Stimulated activated CD8-positive, alpha-beta memory T cell treated with anti-CD3 and anti-CD28 coated beads, Interleukin-7, amount 100 ng/mL, for 48 hours (primary cell): ENCODE data around the gene FOXO3.

ENCODE experiments used
- DNase-seq, 2 donors: peaks; one replicate each; pipeline ENCODE4 v3.0.0-alpha.2; 2020; ENCODE audit warnings: low read depth in 1 of 2; ENCODE audit errors: extremely low read depth in 1 of 2

Gene FOXO3

GRCh38 chr6:108574457-108575141 is 13.9 kb downstream of the FOXO3 start:
- DNase-seq = no peak

GRCh38 chr6:108575905-108576494 is 15.3 kb downstream of the FOXO3 start:
- no peak for DNase-seq

- no peak for DNase-seq
Observed at GRCh38 chr6:108576709-108577108, 16.0 kb downstream of the FOXO3 start.

- DNase-seq = no peak
Observed at GRCh38 chr6:108578166-108578565, 17.4 kb downstream of the FOXO3 start.

GRCh38 chr6:108578595-108579327 is 18.0 kb downstream of the FOXO3 start:
- DNase-seq = no peak

- no peak for DNase-seq
Observed at GRCh38 chr6:108579328-108579721, 18.6 kb downstream of the FOXO3 start.

GRCh38 chr6:108580646-108581045 is 19.9 kb downstream of the FOXO3 start:
- DNase-seq = no peak

- DNase-seq = no peak
Observed at GRCh38 chr6:108581237-108581931, 20.7 kb downstream of the FOXO3 start.

GRCh38 chr6:108581932-108582475 is 21.3 kb downstream of the FOXO3 start:
- no peak for DNase-seq

- no peak for DNase-seq
Observed at GRCh38 chr6:108582618-108583017, 21.9 kb downstream of the FOXO3 start.

- no peak for DNase-seq
Observed at GRCh38 chr6:108584323-108584722, 23.6 kb downstream of the FOXO3 start.

- no peak for DNase-seq
Observed at GRCh38 chr6:108585359-108585758, 24.6 kb downstream of the FOXO3 start.

- DNase-seq = no peak
Observed at GRCh38 chr6:108585921-108586536, 25.3 kb downstream of the FOXO3 start.

- no peak for DNase-seq
Observed at GRCh38 chr6:108587258-108588059, 26.7 kb downstream of the FOXO3 start.

- DNase-seq = no peak
Observed at GRCh38 chr6:108588586-108588985, 27.9 kb downstream of the FOXO3 start.

GRCh38 chr6:108589244-108589791 is 28.6 kb downstream of the FOXO3 start:
- DNase-seq = no peak

- DNase-seq = no peak
Observed at GRCh38 chr6:108591040-108591816, 30.5 kb downstream of the FOXO3 start.

GRCh38 chr6:108592371-108593337 is 31.9 kb downstream of the FOXO3 start:
- peak in 1 of 2 donors; percentile 41 for DNase-seq
